K562 (cell line): ENCODE data around the gene SORCS1. TPM values are rescaled to one million over a fixed set of nuclear protein-coding genes. Genes with fewer than 3 reads are reported as not detected.
A peak's percentile ranks its signal among the peaks of the same experiment; 100 is the strongest.

Experiments used
- CC2D1A ChIP-seq: fragments of 450-650 bp; IDR thresholded peaks from 2 replicates; pipeline ENCODE4 v1.6.1; 2017; ENCODE audit warnings: mild to moderate bottlenecking
- CSDE1 ChIP-seq, 2 experiments: fragments of 450-650 bp; IDR thresholded peaks; 2 replicates each; pipeline ENCODE4 v1.6.1; 2016; ENCODE audit warnings: mild to moderate bottlenecking in 1 of 2
- EGR1 ChIP-seq: fragments of 450-650 bp; conservative IDR thresholded peaks from 2 replicates; pipeline ENCODE4 v1.6.1; 2017; ENCODE audit warnings: mild to moderate bottlenecking
- ELF4 ChIP-seq: fragments of 450-650 bp; formaldehyde crosslinking; IDR thresholded peaks from 2 replicates; pipeline ENCODE4 v1.4.0; 2022; ENCODE audit warnings: missing genetic modification characterization
- ESRRA ChIP-seq: fragments of 450-650 bp; IDR thresholded peaks from 2 replicates; pipeline ENCODE4 v1.6.1; 2014; ENCODE audit warnings: low read depth, mild to moderate bottlenecking, moderate library complexity, borderline replicate concordance
- HDAC3 ChIP-seq: fragments of 450-650 bp; IDR thresholded peaks from 2 replicates; pipeline ENCODE4 v1.6.1; 2018; ENCODE audit warnings: borderline replicate concordance, mild to moderate bottlenecking, moderate library complexity; ENCODE audit not compliant: partially characterized antibody
- HEY1 ChIP-seq: fragments of 250-450 bp; sonication (Bioruptor Pico); IDR thresholded peaks from 2 replicates; pipeline ENCODE4 v1.5.0; 2020; ENCODE audit warnings: mild to moderate bottlenecking, moderate library complexity, borderline replicate concordance
- JUND ChIP-seq, 2 experiments: IDR thresholded peaks; 2 replicates in 1 of 2; 3 replicates in 1 of 2; pipeline ENCODE4 v1.6.1; 2011; ENCODE audit warnings: borderline replicate concordance in 2 of 2, low read depth in 2 of 2, low read length in 2 of 2, improper control_type of control experiment in 1 of 2, missing biosample characterization in 1 of 2, missing genetic modification characterization in 1 of 2, missing genetic modification reagents in 1 of 2
- NONO ChIP-seq, 2 experiments: fragments of 200-400 bp in 1 of 2; fragments of 450-650 bp in 1 of 2; formaldehyde crosslinking in 1 of 2; IDR thresholded peaks; 2 replicates each; pipeline ENCODE4 v1.6.1; 2017; ENCODE audit warnings: low read depth in 2 of 2, mild to moderate bottlenecking in 2 of 2, moderate library complexity in 2 of 2, low read length in 1 of 2
- POLR2AphosphoS2 ChIP-seq: IDR thresholded peaks from 2 replicates; pipeline ENCODE4 v1.6.1; 2012; ENCODE audit warnings: low read length, improper control_type of control experiment
- POLR2AphosphoS5 ChIP-seq: IDR thresholded peaks from 2 replicates; pipeline ENCODE4 v1.6.1; 2011; ENCODE audit warnings: mild to moderate bottlenecking, low read depth, low read length, moderate library complexity; ENCODE audit not compliant: control insufficient read depth, insufficient read depth
- RAD21 ChIP-seq, 2 experiments: fragments of 250-450 bp in 1 of 2; fragments of 450-650 bp in 1 of 2; sonication (Bioruptor Pico) in 1 of 2; formaldehyde crosslinking in 1 of 2; IDR thresholded peaks in 1 of 2; conservative IDR thresholded peaks in 1 of 2; 2 replicates each; pipeline versions ENCODE4 v1.4.0 to v1.8.0; 2020 to 2022; ENCODE audit warnings: mild to moderate bottlenecking in 2 of 2, moderate library complexity in 1 of 2
- SIN3B ChIP-seq: fragments of 450-650 bp; IDR thresholded peaks from 2 replicates; pipeline ENCODE4 v1.6.1; 2017; ENCODE audit warnings: low read depth, mild to moderate bottlenecking, moderate library complexity
- SMARCA4 ChIP-seq: fragments of 450-650 bp; IDR thresholded peaks from 2 replicates; pipeline ENCODE4 v1.6.1; 2016
- STAG1 ChIP-seq: sonication (generic); formaldehyde crosslinking; IDR thresholded peaks from 2 replicates; pipeline ENCODE4 v1.5.0; 2020; ENCODE audit warnings: missing genetic modification reagents, borderline replicate concordance
- ZFP36 ChIP-seq: fragments of 150-350 bp; IDR thresholded peaks from 2 replicates; pipeline ENCODE4 v1.6.1; 2018; ENCODE audit warnings: low read length, low read depth; ENCODE audit not compliant: partially characterized antibody
- ZNF175 ChIP-seq: fragments of 200-800 bp; sonication (Bioruptor generic); IDR thresholded peaks from 2 replicates; pipeline ENCODE4 v1.6.1; 2016; ENCODE audit warnings: low read depth, mild to moderate bottlenecking, missing genetic modification characterization, missing compliant biosample characterization
- ZNF239 ChIP-seq: fragments of 250-450 bp; sonication (Bioruptor Pico); IDR thresholded peaks from 2 replicates; pipeline ENCODE4 v1.4.0; 2020; ENCODE audit warnings: mild to moderate bottlenecking
- ZSCAN32 ChIP-seq: fragments of 450-650 bp; formaldehyde crosslinking; IDR thresholded peaks from 2 replicates; pipeline ENCODE4 v1.4.0; 2020; ENCODE audit warnings: mild to moderate bottlenecking, moderate library complexity
- polyA plus RNA-seq, 8 experiments: library from polyadenylated mRNA; depleted of rRNA in 4 of 8; stranded (reverse) in 5 of 8; unstranded in 3 of 8; fragments of >200 nt; fragmentation: Nextera tagmentation in 2 of 8; fragmentation: Illumina TruSeq in 1 of 8; extraction: Ambion mirVana in 2 of 8; extraction: Trizol in 1 of 8; gene quantifications; 2 replicates each; pipeline versions ENCODE4 v1.2.1 to v1.2.3, GENCODE V29; 2011 to 2014; ENCODE audit warnings: inconsistent platforms in 1 of 8, missing spikeins in 1 of 8
- total RNA-seq, 7 experiments: library from RNA; depleted of rRNA in 6 of 7; stranded (reverse); fragments of >200 nt in 6 of 7; fragmentation: Illumina TruSeq in 2 of 7; extraction: Trizol in 2 of 7; gene quantifications; 2 replicates each; pipeline versions ENCODE4 v1.2.1 to v1.2.3, GENCODE V29; 2011 to 2021; ENCODE audit warnings: low replicate concordance in 1 of 7
- TF ChIP-seq, protein P1 (sequence below): fragments of 450-650 bp; IDR thresholded peaks from 2 replicates; pipeline ENCODE4 v1.6.1; 2017; ENCODE audit warnings: antibody characterized with exemption, mild to moderate bottlenecking
- TF ChIP-seq, protein P2 (sequence below): fragments of 250-450 bp; sonication (Bioruptor Pico); IDR thresholded peaks from 2 replicates; pipeline ENCODE4 v1.4.0; 2020; ENCODE audit warnings: mild to moderate bottlenecking, moderate library complexity
- TF ChIP-seq, protein P3 (sequence below): sonication (generic); formaldehyde crosslinking; IDR thresholded peaks from 2 replicates; pipeline ENCODE4 v1.8.0; 2022; ENCODE audit warnings: mild to moderate bottlenecking, missing genetic modification reagents

Gene SORCS1
- total and polyA plus RNA-seq, 9 of the 15 experiments (the other 6 are each of a cell fraction or from before 2014, with no cell fraction given) = 1.5 to 3.9 (median 2.7) TPM

DNA sequence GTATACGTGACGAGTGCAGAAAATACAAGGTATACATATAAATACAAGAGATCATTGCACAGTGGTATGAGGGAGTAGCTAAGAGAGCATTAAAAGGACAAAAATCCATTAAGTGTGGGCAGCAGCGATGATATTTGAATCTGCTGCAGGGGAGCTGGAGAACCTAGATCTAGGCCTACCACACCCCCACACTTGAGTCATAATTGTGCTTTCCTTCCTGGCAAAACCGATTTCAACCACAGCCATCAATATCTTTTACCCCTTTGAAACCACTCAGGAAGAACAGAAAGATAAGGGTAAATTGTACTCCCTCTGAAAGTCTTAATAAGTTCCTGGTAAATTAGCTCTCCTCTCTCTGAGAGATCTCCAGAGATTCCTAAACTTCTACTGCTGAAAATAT is 345.0 kb downstream of the SORCS1 start (continued):
- TF ChIP-seq, protein P1, sequence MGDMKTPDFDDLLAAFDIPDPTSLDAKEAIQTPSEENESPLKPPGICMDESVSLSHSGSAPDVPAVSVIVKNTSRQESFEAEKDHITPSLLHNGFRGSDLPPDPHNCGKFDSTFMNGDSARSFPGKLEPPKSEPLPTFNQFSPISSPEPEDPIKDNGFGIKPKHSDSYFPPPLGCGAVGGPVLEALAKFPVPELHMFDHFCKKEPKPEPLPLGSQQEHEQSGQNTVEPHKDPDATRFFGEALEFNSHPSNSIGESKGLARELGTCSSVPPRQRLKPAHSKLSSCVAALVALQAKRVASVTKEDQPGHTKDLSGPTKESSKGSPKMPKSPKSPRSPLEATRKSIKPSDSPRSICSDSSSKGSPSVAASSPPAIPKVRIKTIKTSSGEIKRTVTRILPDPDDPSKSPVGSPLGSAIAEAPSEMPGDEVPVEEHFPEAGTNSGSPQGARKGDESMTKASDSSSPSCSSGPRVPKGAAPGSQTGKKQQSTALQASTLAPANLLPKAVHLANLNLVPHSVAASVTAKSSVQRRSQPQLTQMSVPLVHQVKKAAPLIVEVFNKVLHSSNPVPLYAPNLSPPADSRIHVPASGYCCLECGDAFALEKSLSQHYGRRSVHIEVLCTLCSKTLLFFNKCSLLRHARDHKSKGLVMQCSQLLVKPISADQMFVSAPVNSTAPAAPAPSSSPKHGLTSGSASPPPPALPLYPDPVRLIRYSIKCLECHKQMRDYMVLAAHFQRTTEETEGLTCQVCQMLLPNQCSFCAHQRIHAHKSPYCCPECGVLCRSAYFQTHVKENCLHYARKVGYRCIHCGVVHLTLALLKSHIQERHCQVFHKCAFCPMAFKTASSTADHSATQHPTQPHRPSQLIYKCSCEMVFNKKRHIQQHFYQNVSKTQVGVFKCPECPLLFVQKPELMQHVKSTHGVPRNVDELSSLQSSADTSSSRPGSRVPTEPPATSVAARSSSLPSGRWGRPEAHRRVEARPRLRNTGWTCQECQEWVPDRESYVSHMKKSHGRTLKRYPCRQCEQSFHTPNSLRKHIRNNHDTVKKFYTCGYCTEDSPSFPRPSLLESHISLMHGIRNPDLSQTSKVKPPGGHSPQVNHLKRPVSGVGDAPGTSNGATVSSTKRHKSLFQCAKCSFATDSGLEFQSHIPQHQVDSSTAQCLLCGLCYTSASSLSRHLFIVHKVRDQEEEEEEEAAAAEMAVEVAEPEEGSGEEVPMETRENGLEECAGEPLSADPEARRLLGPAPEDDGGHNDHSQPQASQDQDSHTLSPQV = no peak
- TF ChIP-seq SIN3B = no peak
- TF ChIP-seq, protein P2, sequence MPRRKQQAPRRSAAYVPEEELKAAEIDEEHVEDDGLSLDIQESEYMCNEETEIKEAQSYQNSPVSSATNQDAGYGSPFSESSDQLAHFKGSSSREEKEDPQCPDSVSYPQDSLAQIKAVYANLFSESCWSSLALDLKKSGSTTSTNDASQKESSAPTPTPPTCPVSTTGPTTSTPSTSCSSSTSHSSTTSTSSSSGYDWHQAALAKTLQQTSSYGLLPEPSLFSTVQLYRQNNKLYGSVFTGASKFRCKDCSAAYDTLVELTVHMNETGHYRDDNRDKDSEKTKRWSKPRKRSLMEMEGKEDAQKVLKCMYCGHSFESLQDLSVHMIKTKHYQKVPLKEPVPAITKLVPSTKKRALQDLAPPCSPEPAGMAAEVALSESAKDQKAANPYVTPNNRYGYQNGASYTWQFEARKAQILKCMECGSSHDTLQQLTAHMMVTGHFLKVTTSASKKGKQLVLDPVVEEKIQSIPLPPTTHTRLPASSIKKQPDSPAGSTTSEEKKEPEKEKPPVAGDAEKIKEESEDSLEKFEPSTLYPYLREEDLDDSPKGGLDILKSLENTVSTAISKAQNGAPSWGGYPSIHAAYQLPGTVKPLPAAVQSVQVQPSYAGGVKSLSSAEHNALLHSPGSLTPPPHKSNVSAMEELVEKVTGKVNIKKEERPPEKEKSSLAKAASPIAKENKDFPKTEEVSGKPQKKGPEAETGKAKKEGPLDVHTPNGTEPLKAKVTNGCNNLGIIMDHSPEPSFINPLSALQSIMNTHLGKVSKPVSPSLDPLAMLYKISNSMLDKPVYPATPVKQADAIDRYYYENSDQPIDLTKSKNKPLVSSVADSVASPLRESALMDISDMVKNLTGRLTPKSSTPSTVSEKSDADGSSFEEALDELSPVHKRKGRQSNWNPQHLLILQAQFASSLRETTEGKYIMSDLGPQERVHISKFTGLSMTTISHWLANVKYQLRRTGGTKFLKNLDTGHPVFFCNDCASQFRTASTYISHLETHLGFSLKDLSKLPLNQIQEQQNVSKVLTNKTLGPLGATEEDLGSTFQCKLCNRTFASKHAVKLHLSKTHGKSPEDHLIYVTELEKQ (CRISPR knock-in tag) = no peak
- peak; percentile 44; the same call in 1 of the 2 replicates for TF ChIP-seq SMARCA4
- no peak for TF ChIP-seq CC2D1A
- TF ChIP-seq NONO (IDR thresholded peaks at IDR 0.05; ENCODE audit: low read depth in 2 of 2, low read length in 1 of 2) = no peak
- TF ChIP-seq ELF4 (CRISPR knock-in tag) = no peak
- no peak for TF ChIP-seq HEY1 (CRISPR knock-in tag)
- no peak for TF ChIP-seq RAD21 (CRISPR knock-in tag; conservative IDR thresholded peaks at IDR 0.05 in 1 of 2, IDR thresholded peaks at IDR 0.05 in 1 of 2)
- TF ChIP-seq JUND (IDR thresholded peaks at IDR 0.05; ENCODE audit: borderline replicate concordance, low read depth, low read length) = peak; percentile 68
- TF ChIP-seq JUND (tag; IDR thresholded peaks at IDR 0.05; ENCODE audit: borderline replicate concordance, low read depth, low read length) = no peak; the same call in 2 of the 3 replicates
- TF ChIP-seq ZSCAN32 (CRISPR knock-in tag) = no peak
- no peak for TF ChIP-seq ZNF239 (CRISPR knock-in tag)
- no peak for TF ChIP-seq CSDE1 (IDR thresholded peaks at IDR 0.05)
- no peak for TF ChIP-seq ZFP36
- no peak for TF ChIP-seq ESRRA
- no peak for TF ChIP-seq ZNF175 (CRISPR knock-in tag)
- no peak for TF ChIP-seq HDAC3
- TF ChIP-seq STAG1 (CRISPR knock-in tag) = no peak
- TF ChIP-seq POLR2AphosphoS2 = no peak
- no peak for TF ChIP-seq POLR2AphosphoS5
- TF ChIP-seq, protein P3, sequence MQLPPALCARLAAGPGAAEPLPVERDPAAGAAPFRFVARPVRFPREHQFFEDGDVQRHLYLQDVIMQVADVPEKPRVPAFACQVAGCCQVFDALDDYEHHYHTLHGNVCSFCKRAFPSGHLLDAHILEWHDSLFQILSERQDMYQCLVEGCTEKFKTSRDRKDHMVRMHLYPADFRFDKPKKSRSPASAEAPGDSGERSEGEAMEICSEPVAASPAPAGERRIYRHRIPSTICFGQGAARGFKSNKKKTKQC (CRISPR knock-in tag) = no peak
- peak; percentile 69 for TF ChIP-seq EGR1
